H1 (cell line): ENCODE data around the gene TCEA3. TPM values are rescaled to one million over a fixed set of nuclear protein-coding genes. Genes with fewer than 3 reads are reported as not detected.

ENCODE experiments used
- CTCF ChIA-PET: fragments of 300-600 bp; sonication (Branson Sonifier 250); formaldehyde crosslinking; loops from one replicate; lab custom pipeline; 2021; ENCODE audit not compliant: partially characterized antibody; lab: Charles Lee
- POLR2A ChIA-PET: fragments of 300-600 bp; sonication (Branson Sonifier 250); formaldehyde crosslinking; loops from one replicate; lab custom pipeline; 2021; ENCODE audit warnings: inconsistent platforms; ENCODE audit not compliant: partially characterized antibody; lab: Charles Lee
- DNase-seq, 2 experiments: peaks; one replicate each; pipeline versions ENCODE4 v3.0.0 to v3.0.0-alpha.2; 2010 to 2022; ENCODE audit warnings: low spot score in 2 of 2, low read depth in 1 of 2, mixed read lengths in 1 of 2
- FAIRE-seq: peaks from 2 replicates; lab custom pipeline; 2011; peaks lifted over from hg19 to GRCh38; lab: Jason Lieb, UNC
- H2AFZ ChIP-seq: 2 replicates; pipeline ENCODE4 v1.8.1; 2012; ENCODE audit warnings: low read length, inconsistent platforms
- H2AK5ac ChIP-seq: 2 replicates; pipeline ENCODE4 v1.6.1; 2013; ENCODE audit warnings: low read depth, low read length
- H2BK120ac ChIP-seq: replicated peaks from 2 replicates; pipeline ENCODE3; 2013; ENCODE audit warnings: low read depth, low read length, inconsistent platforms
- H2BK12ac ChIP-seq: 2 replicates; pipeline ENCODE4 v1.6.1; 2013; ENCODE audit warnings: low read depth, low read length
- H2BK15ac ChIP-seq: 2 replicates; pipeline ENCODE4 v1.6.1; 2013; ENCODE audit warnings: low read length
- H2BK20ac ChIP-seq: 2 replicates; pipeline ENCODE4 v1.6.1; 2013; ENCODE audit warnings: low read length
- H2BK5ac ChIP-seq: 2 replicates; pipeline ENCODE4 v1.6.1; 2013; ENCODE audit warnings: low read depth, low read length
- H3K14ac ChIP-seq: 2 replicates; pipeline ENCODE4 v1.6.1; 2013; ENCODE audit warnings: inconsistent platforms; ENCODE audit not compliant: insufficient read length
- H3K18ac ChIP-seq: 2 replicates; pipeline ENCODE4 v1.6.1; 2013; ENCODE audit warnings: low read length; ENCODE audit errors: extremely low read depth
- H3K23ac ChIP-seq: 2 replicates; pipeline ENCODE4 v1.6.1; 2013; ENCODE audit warnings: inconsistent platforms; ENCODE audit not compliant: insufficient read length
- H3K23me2 ChIP-seq: 2 replicates; pipeline ENCODE4 v1.6.1; 2013; ENCODE audit warnings: low read depth, low read length
- H3K27ac ChIP-seq: 2 replicates; pipeline ENCODE4 v1.6.1; 2011; ENCODE audit warnings: low read depth, low read length, inconsistent platforms
- H3K27me3 ChIP-seq, 4 experiments: replicated peaks in 1 of 4; 1 replicate in 1 of 4; 2 replicates in 3 of 4; pipeline versions ENCODE4 v1.6.1 to v1.8.1; 2011 to 2013; ENCODE audit warnings: low read length in 3 of 4, mild to moderate bottlenecking in 3 of 4, inconsistent platforms in 2 of 4, mixed read lengths in 2 of 4, moderate library complexity in 1 of 4; ENCODE audit not compliant: control insufficient read depth in 3 of 4, insufficient read depth in 3 of 4; ENCODE audit errors: extremely low read depth in 1 of 4
- H3K36me3 ChIP-seq, 4 experiments: 2 replicates each; pipeline versions ENCODE4 v1.6.1 to v1.8.1; 2011 to 2013; ENCODE audit warnings: mild to moderate bottlenecking in 4 of 4, low read length in 3 of 4, moderate library complexity in 2 of 4, control low read depth in 1 of 4, inconsistent platforms in 1 of 4; ENCODE audit not compliant: insufficient read depth in 4 of 4, control insufficient read depth in 2 of 4
- H3K4ac ChIP-seq: replicated peaks from 2 replicates; pipeline ENCODE3; 2013; ENCODE audit warnings: low read length, low read depth, mixed read lengths, inconsistent platforms; ENCODE audit not compliant: insufficient read length
- H3K4me1 ChIP-seq, 4 experiments: replicated peaks in 1 of 4; 1 replicate in 1 of 4; 2 replicates in 3 of 4; pipeline versions ENCODE4 v1.6.1 to v1.8.1; 2011 to 2013; ENCODE audit warnings: low read length in 3 of 4, inconsistent platforms in 2 of 4, mixed read lengths in 1 of 4; ENCODE audit not compliant: insufficient read depth in 4 of 4, control insufficient read depth in 3 of 4
- H3K4me2 ChIP-seq, 2 experiments: 2 replicates each; pipeline versions ENCODE4 v1.6.1 to v1.8.1; 2011 to 2013; ENCODE audit warnings: low read depth in 2 of 2, low read length in 2 of 2, control low read depth in 1 of 2, inconsistent platforms in 1 of 2, mild to moderate bottlenecking in 1 of 2; ENCODE audit not compliant: insufficient read depth in 1 of 2
- H3K4me3 ChIP-seq, 4 experiments: fragments of 200-600, 300-600 bp in 1 of 4; sonication (generic), shearing (Covaris generic), sonication (Bioruptor Twin) in 1 of 4; 2 replicates each; pipeline versions ENCODE4 v1.5.1 to v1.8.1; 2011 to 2016; ENCODE audit warnings: low read length in 4 of 4, low read depth in 3 of 4, control low read depth in 2 of 4, inconsistent platforms in 2 of 4, mild to moderate bottlenecking in 2 of 4, mixed read lengths in 1 of 4, moderate library complexity in 1 of 4; ENCODE audit not compliant: insufficient read depth in 2 of 4; ENCODE audit errors: extremely low read depth in 1 of 4
- H3K56ac ChIP-seq: replicated peaks from 2 replicates; pipeline ENCODE3; 2013; ENCODE audit warnings: low read depth, mild to moderate bottlenecking, mixed read lengths, low read length, inconsistent platforms; ENCODE audit not compliant: insufficient read length
- H3K79me1 ChIP-seq: 2 replicates; pipeline ENCODE4 v1.6.1; 2013; ENCODE audit warnings: low read depth, low read length, control low read depth
- H3K79me2 ChIP-seq, 2 experiments: 2 replicates each; pipeline versions ENCODE4 v1.6.1 to v1.8.1; 2012 to 2013; ENCODE audit warnings: low read length in 2 of 2, mild to moderate bottlenecking in 2 of 2, inconsistent platforms in 1 of 2; ENCODE audit not compliant: insufficient read depth in 2 of 2, control insufficient read depth in 1 of 2
- H3K9ac ChIP-seq, 4 experiments: replicated peaks in 1 of 4; 1 replicate in 1 of 4; 2 replicates in 3 of 4; pipeline versions ENCODE4 v1.6.1 to v1.8.1; 2011 to 2013; ENCODE audit warnings: low read depth in 3 of 4, low read length in 3 of 4, control low read depth in 2 of 4, mild to moderate bottlenecking in 2 of 4, moderate library complexity in 2 of 4, inconsistent platforms in 1 of 4; ENCODE audit errors: extremely low read depth in 1 of 4
- H3K9me3 ChIP-seq, 2 experiments: 2 replicates each; pipeline versions ENCODE4 v1.6.1 to v1.8.1; 2012 to 2013; ENCODE audit warnings: mild to moderate bottlenecking in 2 of 2, moderate library complexity in 2 of 2, control low read depth in 1 of 2, inconsistent platforms in 1 of 2, low read depth in 1 of 2, low read length in 1 of 2, mixed read lengths in 1 of 2; ENCODE audit not compliant: insufficient read depth in 2 of 2
- H4K20me1 ChIP-seq, 2 experiments: replicated peaks in 1 of 2; 2 replicates each; pipeline versions ENCODE3 to v1.8.1; 2011 to 2013; ENCODE audit warnings: inconsistent platforms in 2 of 2, low read length in 2 of 2, mild to moderate bottlenecking in 1 of 2; ENCODE audit not compliant: insufficient read depth in 2 of 2, control insufficient read depth in 1 of 2
- H4K5ac ChIP-seq: 2 replicates; pipeline ENCODE4 v1.6.1; 2013; ENCODE audit warnings: low read length, low read depth, mixed read lengths, inconsistent platforms; ENCODE audit not compliant: insufficient read length
- H4K8ac ChIP-seq: 2 replicates; pipeline ENCODE4 v1.8.0; 2013; ENCODE audit warnings: mild to moderate bottlenecking, moderate library complexity, low read length, inconsistent platforms; ENCODE audit not compliant: insufficient read depth; ENCODE audit errors: extremely low read depth
- H4K91ac ChIP-seq: replicated peaks from 2 replicates; pipeline ENCODE3; 2013; ENCODE audit warnings: low read length, mixed read lengths, inconsistent platforms; ENCODE audit not compliant: insufficient read length
- CBX5 ChIP-seq: fragments of 300-800, 300-1000 bp; sonication (generic); IDR thresholded peaks from 2 replicates; pipeline ENCODE4 v1.7.1; 2016; ENCODE audit warnings: antibody characterized with exemption, low read length, low read depth
- CBX8 ChIP-seq: fragments of 300-800, 300-1000 bp; sonication (generic); IDR thresholded peaks from 2 replicates; pipeline ENCODE4 v1.7.1; 2016; ENCODE audit warnings: low read depth, low read length, borderline replicate concordance
- CEBPB ChIP-seq: IDR thresholded peaks from 2 replicates; pipeline ENCODE4 v1.6.1; 2012; ENCODE audit warnings: low read depth, low read length
- CHD2 ChIP-seq: IDR thresholded peaks from 2 replicates; pipeline ENCODE4 v1.6.1; 2012; ENCODE audit warnings: low read length, improper control_type of control experiment
- GABPA ChIP-seq: IDR thresholded peaks from 2 replicates; pipeline ENCODE4 v1.6.1; 2011; ENCODE audit warnings: mild to moderate bottlenecking, low read length, moderate library complexity, borderline replicate concordance; ENCODE audit not compliant: insufficient read depth
- PHF8 ChIP-seq: fragments of 200-600 bp; sonication (generic); conservative IDR thresholded peaks from 2 replicates; pipeline ENCODE4 v1.7.1; 2012; ENCODE audit warnings: low read depth, mild to moderate bottlenecking, inconsistent platforms, low read length, moderate library complexity
- SIRT6 ChIP-seq: IDR thresholded peaks from one replicate; pipeline ENCODE4 v1.7.1; 2012; ENCODE audit warnings: low read length, inconsistent platforms
- SP1 ChIP-seq: IDR thresholded peaks from 2 replicates; pipeline ENCODE4 v1.6.1; 2011; ENCODE audit warnings: low read depth, low read length
- TAF1 ChIP-seq: IDR thresholded peaks from 2 replicates; pipeline ENCODE4 v1.6.1; 2011; ENCODE audit warnings: mild to moderate bottlenecking, low read depth, low read length
- TBP ChIP-seq: IDR thresholded peaks from 2 replicates; pipeline ENCODE4 v1.6.1; 2011; ENCODE audit warnings: low read depth, low read length, improper control_type of control experiment
- YY1 ChIP-seq: IDR thresholded peaks from 2 replicates; pipeline ENCODE4 v1.6.1; 2011; ENCODE audit warnings: low read depth, mild to moderate bottlenecking, low read length
- whole genome bisulfite sequencing, 2 experiments: shearing (Covaris generic) in 1 of 2; methylation state at CpG; one replicate each; pipeline versions ENCODE4 v1.1.6 to v1.1.7; 2013 to 2015; ENCODE audit warnings: low lambda C conversion rate in 2 of 2, mixed read lengths in 2 of 2, inconsistent platforms in 1 of 2, low coverage in 1 of 2, missing lambda C conversion rate in 1 of 2; ENCODE audit not compliant: insufficient replicate concordance in 2 of 2, insufficient coverage in 1 of 2, insufficient read length in 1 of 2; ENCODE audit errors: extremely low coverage in 1 of 2, missing lambda C conversion rate in 1 of 2; 5-methylcytosine and 5-hydroxymethylcytosine counted together
- polyA plus RNA-seq, 7 experiments: library from polyadenylated mRNA; depleted of rRNA in 3 of 7; stranded (reverse) in 5 of 7; unstranded in 2 of 7; fragments of >200 nt in 5 of 7; fragments of 200-250 nt in 2 of 7; gene quantifications; 1 replicate in 5 of 7; 2 replicates in 1 of 7; 4 replicates in 1 of 7; pipeline versions ENCODE4 v1.2.1 to v1.2.3, GENCODE V29; 2011 to 2013; ENCODE audit warnings: missing spikeins in 2 of 7, mixed read lengths in 2 of 7
- total RNA-seq: library from RNA; stranded (reverse); fragmentation: NEBNext Ultra II Directional; extraction: Animal tissue kit (Norgen Biotek cat#: 25700); gene quantifications from 2 replicates; pipeline ENCODE4 v1.2.1, GENCODE V29; 2021
- TF ChIP-seq, protein P1 (sequence below), 3 experiments: IDR thresholded peaks; 1 replicate in 2 of 3; 2 replicates in 1 of 3; pipeline versions ENCODE4 v1.5.1 to v1.6.1; 2011; ENCODE audit warnings: low read length in 3 of 3, mild to moderate bottlenecking in 3 of 3, inconsistent platforms in 2 of 3, low read depth in 1 of 3, moderate library complexity in 1 of 3; ENCODE audit not compliant: insufficient read depth in 1 of 3; ENCODE audit errors: control extremely low read depth in 1 of 3

Gene TCEA3
- total and polyA plus RNA-seq, 2 of the 8 experiments (the other 6 are each of a cell fraction or from before 2014, with no cell fraction given): 0.08 TPM; not detected in 1

DNA sequence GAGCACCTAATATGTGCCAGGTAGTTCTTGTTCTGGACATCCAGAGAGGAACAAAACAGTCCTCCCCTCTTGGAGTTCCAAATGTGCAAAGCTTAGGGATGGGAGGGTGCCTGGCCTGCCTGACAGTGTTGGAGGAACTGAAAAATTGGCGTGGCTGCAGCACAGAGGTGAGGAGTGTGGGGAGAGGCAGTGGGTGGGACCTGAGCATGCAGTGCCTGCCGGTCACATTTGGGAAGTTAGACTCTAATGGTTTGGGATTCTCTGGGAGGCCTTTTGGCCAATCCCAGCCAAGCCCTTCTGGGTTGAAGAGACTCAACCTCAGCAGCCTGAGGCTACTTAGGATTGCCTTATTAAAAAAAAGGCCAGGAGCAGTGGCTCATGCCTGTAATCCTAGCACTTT lies 2.3 kb upstream of the TCEA3 start:
- no peak overlapping the region for H2BK20ac ChIP-seq
- no peak overlapping the region for H3K4me2 ChIP-seq
- 100% methylated on average over 2 of the region's 2 CpGs; no CpG with 5 or more reads in 1 of the 2 experiments for WGBS, 2 experiments
- H3K23me2 ChIP-seq: peaks cover 8% of the 10 kb centered on the region; the same call in 1 of the 2 replicates
- H3K79me1 ChIP-seq: 0 out of 2 replicates have a peak, but pooled peaks cover 2% of the 10 kb centered on the region
- H2BK12ac ChIP-seq: no peak overlapping the region
- H2AFZ ChIP-seq: no peak overlapping the region
- H2BK120ac ChIP-seq: no peak overlapping the region
- no peak overlapping the region for H4K5ac ChIP-seq
- no peak for FAIRE-seq
- no peak overlapping the region for H3K56ac ChIP-seq
- H3K9ac ChIP-seq: no peak overlapping the region
- peaks cover 1 to 11% (median 3%) of the 10 kb centered on the region in 4 experiments; a peak in 6 of 7 replicates for H3K4me1 ChIP-seq
- no peak overlapping the region for H3K23ac ChIP-seq
- ChIA-PET CTCF (interaction anchor here (0.7 to 2.7 kb wide), 4 partner anchors 7 to 383 kb away, joined by 3 to 13 read pairs (median 6); no protein-coding TSS in a partner anchor), POLR2A (interaction anchor here (1.1 to 3.1 kb wide), 3 partner anchors 10 to 83 kb away, joined by 3 to 14 read pairs (median 3); partner anchors contain the start of gene HNRNPR)
- H2AK5ac ChIP-seq: no peak overlapping the region
- no peak overlapping the region for H2BK15ac ChIP-seq
- no peaks in the 10 kb centered on the region; a peak in 1 of 4 replicates for H3K9me3 ChIP-seq
- H3K36me3 ChIP-seq: peaks cover 0 to 21% (median 11%) of the 10 kb centered on the region in 4 experiments; a peak in 6 of 8 replicates
- H4K91ac ChIP-seq: no peak overlapping the region
- H2BK5ac ChIP-seq: no peak overlapping the region
- peaks cover 44 to 55% (median 51%) of the 10 kb centered on the region in 4 experiments for H3K27me3 ChIP-seq
- H4K20me1 ChIP-seq: peaks cover 21 to 26% of the 10 kb centered on the region in 2 experiments
- H3K18ac ChIP-seq: no peak overlapping the region
- DNase-seq: no peak
- no peak overlapping the region for H3K27ac ChIP-seq
- no peaks in the 10 kb centered on the region for H3K79me2 ChIP-seq
- no peak overlapping the region for H3K4ac ChIP-seq
- H3K4me3 ChIP-seq: no peak overlapping the region
- H3K14ac ChIP-seq: no peak overlapping the region
- H4K8ac ChIP-seq: no peak overlapping the region
- TF ChIP-seq CHD2 (no peak), TBP (no peak), CBX5 (no peak), PHF8 (no peak), TAF1 (no peak), GABPA (no peak), CBX8 (no peak), CEBPB (no peak), SIRT6 (no peak), YY1 (no peak), SP1 (no peak)
- TF ChIP-seq, protein P1, sequence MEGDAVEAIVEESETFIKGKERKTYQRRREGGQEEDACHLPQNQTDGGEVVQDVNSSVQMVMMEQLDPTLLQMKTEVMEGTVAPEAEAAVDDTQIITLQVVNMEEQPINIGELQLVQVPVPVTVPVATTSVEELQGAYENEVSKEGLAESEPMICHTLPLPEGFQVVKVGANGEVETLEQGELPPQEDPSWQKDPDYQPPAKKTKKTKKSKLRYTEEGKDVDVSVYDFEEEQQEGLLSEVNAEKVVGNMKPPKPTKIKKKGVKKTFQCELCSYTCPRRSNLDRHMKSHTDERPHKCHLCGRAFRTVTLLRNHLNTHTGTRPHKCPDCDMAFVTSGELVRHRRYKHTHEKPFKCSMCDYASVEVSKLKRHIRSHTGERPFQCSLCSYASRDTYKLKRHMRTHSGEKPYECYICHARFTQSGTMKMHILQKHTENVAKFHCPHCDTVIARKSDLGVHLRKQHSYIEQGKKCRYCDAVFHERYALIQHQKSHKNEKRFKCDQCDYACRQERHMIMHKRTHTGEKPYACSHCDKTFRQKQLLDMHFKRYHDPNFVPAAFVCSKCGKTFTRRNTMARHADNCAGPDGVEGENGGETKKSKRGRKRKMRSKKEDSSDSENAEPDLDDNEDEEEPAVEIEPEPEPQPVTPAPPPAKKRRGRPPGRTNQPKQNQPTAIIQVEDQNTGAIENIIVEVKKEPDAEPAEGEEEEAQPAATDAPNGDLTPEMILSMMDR (IDR thresholded peaks at IDR 0.05; ENCODE audit: control extremely low read depth in 1 of 3, insufficient read depth in 1 of 3, low read depth in 1 of 3, low read length in 3 of 3): no peak
